ENCODE measurements around the gene HOXC6. TPM values are rescaled to one million over a fixed set of nuclear protein-coding genes. Genes with fewer than 3 reads are reported as not detected.

The HOXC6 gene
- total RNA-seq, 3 donors from 2014 or later: 3.3 to 4.1 (median 4.0) TPM

DNA sequence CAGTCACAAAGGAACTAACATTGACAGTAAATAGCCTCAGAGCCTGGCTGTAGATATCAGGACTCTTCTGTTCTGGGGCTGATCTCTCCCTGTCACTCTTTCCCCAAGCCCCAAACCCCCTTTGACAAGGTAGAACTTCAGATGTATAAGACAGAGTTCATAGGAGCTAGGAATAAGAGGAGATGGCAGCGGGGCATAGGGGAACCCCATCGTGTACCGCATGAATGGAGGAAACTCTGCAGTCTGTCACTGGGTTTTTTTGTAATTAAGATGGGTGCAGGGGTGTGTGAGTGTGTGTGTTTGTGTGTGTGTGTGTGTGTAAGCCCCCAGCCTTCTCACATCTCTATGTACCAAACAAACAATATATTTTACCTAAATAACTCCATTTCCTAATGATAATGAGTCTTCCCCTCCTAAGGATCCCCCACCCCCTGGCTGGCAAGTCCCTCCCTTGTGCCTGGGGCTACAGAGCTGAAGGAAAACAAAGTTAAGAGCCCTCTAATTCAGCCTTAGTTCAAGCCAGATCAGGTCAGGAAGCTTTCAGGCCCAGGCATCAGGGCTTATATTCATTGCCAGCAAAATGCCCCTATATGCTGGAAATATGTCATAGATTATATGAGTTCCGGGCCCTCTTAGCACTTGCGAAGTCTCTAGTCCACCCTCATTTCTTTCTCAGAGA is 16.3 kb downstream of the HOXC6 start:
- DNase-seq (ENCODE audit: low spot score in 2 of 2): no peak
- Histone ChIP-seq H3K36me3 (no peaks in the 10 kb centered on the region), H3K27me3 (no peaks in the 10 kb centered on the region), H3K4me1 (no peaks in the 10 kb centered on the region), H3K9me3 (no peaks in the 10 kb centered on the region), H3K4me3 (no peak overlapping the region), H3K27ac (peak overlapping the region in 1 of 2 donors; percentile 63)
- intact Hi-C loops (cut with DNase I; ENCODE audit: low total_unique reads): no loop called here
- TF ChIP-seq POLR2AphosphoS5 (IDR thresholded peaks at IDR 0.05): no peak

DNA sequence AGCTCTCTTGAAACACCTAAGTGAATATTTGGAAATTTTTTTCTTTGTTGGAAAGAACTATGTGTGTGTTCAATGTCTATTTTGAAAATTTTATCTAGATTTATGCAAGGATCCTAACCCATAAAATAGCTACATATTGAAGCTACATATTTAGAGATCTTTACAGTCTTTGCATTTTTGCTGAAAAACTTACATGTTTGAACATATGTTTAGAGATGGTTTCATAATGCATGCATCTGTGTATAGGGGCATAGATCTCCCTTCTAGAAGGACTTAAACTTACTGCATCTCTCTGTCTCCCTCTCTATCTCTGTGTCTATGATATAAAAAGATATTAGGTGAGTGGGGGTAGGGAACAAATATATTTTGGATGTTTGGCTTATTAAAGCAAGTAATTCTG is 17.2 kb downstream of the HOXC6 start:
- Histone ChIP-seq H3K4me1 (no peaks in the 10 kb centered on the region), H3K9me3 (no peaks in the 10 kb centered on the region), H3K4me3 (no peak overlapping the region), H3K36me3 (no peaks in the 10 kb centered on the region), H3K27me3 (no peaks in the 10 kb centered on the region), H3K27ac (no peak overlapping the region)
- intact Hi-C loops (cut with DNase I; ENCODE audit: low total_unique reads): no loop called here
- no peak for TF ChIP-seq POLR2A (IDR thresholded peaks at IDR 0.05)
- no peak for TF ChIP-seq POLR2AphosphoS5 (IDR thresholded peaks at IDR 0.05)
- no peak for TF ChIP-seq CTCF (IDR thresholded peaks at IDR 0.05)
- DNase-seq (ENCODE audit: low spot score in 2 of 2): no peak

GRCh38 chr12:54045868-54046521 is 17.8 kb downstream of the HOXC6 start:
- H3K4me1 ChIP-seq: no peaks in the 10 kb centered on the region

DNA sequence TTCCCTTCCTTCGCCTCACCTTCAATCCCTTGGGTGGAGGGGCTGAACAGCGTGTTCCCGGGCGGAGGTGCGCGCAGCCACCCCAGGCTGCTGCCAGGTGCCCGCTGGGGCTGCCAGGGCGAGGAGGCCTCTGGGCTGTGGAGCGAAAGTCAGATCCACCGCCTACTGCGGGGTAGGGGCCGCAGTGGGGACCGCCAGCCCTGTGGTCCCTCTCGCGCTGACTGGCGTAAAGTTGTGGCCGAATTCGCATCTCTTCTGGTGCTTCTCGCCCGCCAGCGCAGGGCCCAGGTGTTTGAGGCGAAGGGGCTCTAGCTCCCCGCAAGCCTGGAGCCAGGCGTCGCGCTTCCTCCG is 18.5 kb downstream of the HOXC6 start:
- Histone ChIP-seq H3K27ac (peak overlapping the region in 1 of 2 donors; percentile 40), H3K27me3 (no peaks in the 10 kb centered on the region), H3K4me3 (peak overlapping the region in 2 of 3 donors; percentile 35 to 47), H3K4me1 (no peaks in the 10 kb centered on the region), H3K36me3 (no peaks in the 10 kb centered on the region), H3K9me3 (no peaks in the 10 kb centered on the region)
- intact Hi-C loops (cut with DNase I; ENCODE audit: low total_unique reads): no loop called here
- TF ChIP-seq CTCF (IDR thresholded peaks at IDR 0.05): no peak
- no peak for TF ChIP-seq POLR2AphosphoS5 (IDR thresholded peaks at IDR 0.05)
- TF ChIP-seq POLR2A (IDR thresholded peaks at IDR 0.05): no peak
- no peak for DNase-seq (ENCODE audit: low spot score in 2 of 2)

More at GRCh38 chr12:54045868-54046521, 17.8 kb downstream of the HOXC6 start:
- no peak for DNase-seq (ENCODE audit: low spot score in 2 of 2)
- intact Hi-C loops (cut with DNase I; ENCODE audit: low total_unique reads): no loop called here
- Histone ChIP-seq H3K27ac (no peak overlapping the region), H3K27me3 (no peaks in the 10 kb centered on the region), H3K9me3 (no peaks in the 10 kb centered on the region), H3K4me3 (no peak overlapping the region), H3K36me3 (no peaks in the 10 kb centered on the region)
- no peak for TF ChIP-seq POLR2AphosphoS5 (IDR thresholded peaks at IDR 0.05)
- TF ChIP-seq CTCF (IDR thresholded peaks at IDR 0.05): no peak
- no peak for TF ChIP-seq POLR2A (IDR thresholded peaks at IDR 0.05)

GRCh38 chr12:54047160-54047963 is 19.1 kb downstream of the HOXC6 start:
- Histone ChIP-seq H3K27me3 (no peaks in the 10 kb centered on the region), H3K36me3 (no peaks in the 10 kb centered on the region), H3K9me3 (no peaks in the 10 kb centered on the region), H3K4me3 (peak overlapping the region in 2 of 3 donors; percentile 35 to 47), H3K4me1 (peaks cover 0 to under 1% of the 10 kb centered on the region in 2 donors), H3K27ac (peak overlapping the region in 1 of 2 donors; percentile 40)
- intact Hi-C loops (cut with DNase I; ENCODE audit: low total_unique reads): no loop called here
- DNase-seq (ENCODE audit: low spot score in 2 of 2): no peak
- TF ChIP-seq CTCF (IDR thresholded peaks at IDR 0.05) (no peak), POLR2AphosphoS5 (IDR thresholded peaks at IDR 0.05) (no peak), POLR2A (IDR thresholded peaks at IDR 0.05) (no peak)
